Bronchial epithelial cell (primary cell): ENCODE measurements around the gene UCKL1. TPM values are rescaled to one million over a fixed set of nuclear protein-coding genes. Genes with fewer than 3 reads are reported as not detected.

Experiments
- DNase-seq: peaks from one replicate; pipeline ENCODE4 v3.0.0-alpha.2; 2010; ENCODE audit warnings: low read depth
- FAIRE-seq: peaks from 2 replicates; lab custom pipeline; 2011; peaks lifted over from hg19 to GRCh38; lab: Jason Lieb, UNC
- H3K27me3 ChIP-seq: 2 replicates; pipeline ENCODE4 v1.5.1; 2011; ENCODE audit warnings: low read length; ENCODE audit not compliant: control insufficient read depth, insufficient read depth
- H3K36me3 ChIP-seq: 2 replicates; pipeline ENCODE4 v1.5.1; 2011; ENCODE audit warnings: low read length; ENCODE audit not compliant: control insufficient read depth, insufficient read depth
- H3K4me3 ChIP-seq: 2 replicates; pipeline ENCODE4 v1.5.1; 2011; ENCODE audit warnings: mild to moderate bottlenecking, low read depth, low read length, control low read depth
- CTCF ChIP-seq: IDR thresholded peaks from 2 replicates; pipeline ENCODE4 v1.5.1; 2011; ENCODE audit warnings: mild to moderate bottlenecking, moderate library complexity, low read length, control low read depth, inconsistent platforms; ENCODE audit not compliant: insufficient read depth, severe bottlenecking
- total RNA-seq: library from RNA; depleted of rRNA; stranded (reverse); fragments of >200 nt; gene quantifications from 2 replicates; pipeline ENCODE4 v1.2.1, GENCODE V29; 2014

The UCKL1 gene
- total RNA-seq: 16.8 and 19.0 TPM in 2 replicates

GRCh38 chr20:63955827-63956663, at the start of gene UCKL1:
Gene UCKL1, minus strand, starts transcription at chr20:63956416. Its CDS starts 44 bp downstream, at chr20:63956372.
- Histone ChIP-seq H3K36me3 (peaks cover 2% of the 10 kb centered on the region), H3K4me3 (peak within 1 kb of the TSS; percentile 98), H3K27me3 (no peaks in the 10 kb centered on the region)
- TF ChIP-seq CTCF: no peak
- DNase-seq (peak; percentile 65), FAIRE-seq (no peak)

- TF ChIP-seq CTCF: no peak
- DNase-seq (no peak), FAIRE-seq (no peak)
- Histone ChIP-seq H3K27me3 (no peaks in the 10 kb centered on the region), H3K36me3 (peaks cover 23% of the 10 kb centered on the region), H3K4me3 (no peak overlapping the region)
Observed at GRCh38 chr20:64005394-64005793, 49.2 kb upstream of the UCKL1 start.

GRCh38 chr20:64003960-64004725, 47.9 kb upstream of the UCKL1 start:
- Histone ChIP-seq H3K36me3 (peaks cover 25% of the 10 kb centered on the region), H3K27me3 (no peaks in the 10 kb centered on the region), H3K4me3 (no peak overlapping the region)
- DNase-seq (no peak), FAIRE-seq (no peak)
- TF ChIP-seq CTCF: no peak

GRCh38 chr20:64001607-64002011, 45.4 kb upstream of the UCKL1 start:
- peaks cover 22% of the 10 kb centered on the region for H3K36me3 ChIP-seq
- no peak for FAIRE-seq

GRCh38 chr20:64000906-64001305, 44.7 kb upstream of the UCKL1 start:
- TF ChIP-seq CTCF: no peak
- DNase-seq: no peak
- H3K4me3 ChIP-seq: no peak overlapping the region
- FAIRE-seq: no peak
- H3K27me3 ChIP-seq: no peaks in the 10 kb centered on the region
- peaks cover 22% of the 10 kb centered on the region for H3K36me3 ChIP-seq

More at GRCh38 chr20:64001607-64002011, 45.4 kb upstream of the UCKL1 start:
- Histone ChIP-seq H3K27me3 (no peaks in the 10 kb centered on the region), H3K4me3 (no peak overlapping the region)
- no peak for DNase-seq
- TF ChIP-seq CTCF: no peak
